Head of caudate nucleus (tissue), 42 donors: ENCODE results near the gene TLL1.

Experiments used
- DNase-seq, 42 donors: peaks; one replicate each; pipeline versions ENCODE4 v3.0.0 to v3.0.0-alpha.2; 2020 to 2021; ENCODE audit warnings: mixed read lengths in 7 of 42
- intact Hi-C: fragments of 100-400 bp; cut with DNase I; formaldehyde crosslinking; loops from one replicate; pipeline ENCODE4 v1.15.0; 2022

TLL1 gene

GRCh38 chr4:165875446-165875845, 2.4 kb downstream of the TLL1 start:
- no peak for DNase-seq
- intact Hi-C loops, result no loop called here

GRCh38 chr4:165877286-165877685, 4.2 kb downstream of the TLL1 start:
- DNase-seq, result no peak
- intact Hi-C loops, result no loop called here

- intact Hi-C loops, result no loop called here
- no peak for DNase-seq
Observed at GRCh38 chr4:165879641-165880040, 6.6 kb downstream of the TLL1 start.

- intact Hi-C loops, result no loop called here
- DNase-seq, result no peak
Observed at GRCh38 chr4:165894159-165894558, 21.1 kb downstream of the TLL1 start.

- DNase-seq, result no peak
- intact Hi-C loops, result no loop called here
Observed at GRCh38 chr4:165905405-165906027, 32.5 kb downstream of the TLL1 start.

- intact Hi-C loops, result no loop called here
- DNase-seq, result no peak
Observed at GRCh38 chr4:165906272-165906671, 33.2 kb downstream of the TLL1 start.

- peak in 1 of 42 donors; percentile 7 for DNase-seq
- intact Hi-C loops, result no loop called here
Observed at GRCh38 chr4:165909947-165910346, 36.9 kb downstream of the TLL1 start.

DNA sequence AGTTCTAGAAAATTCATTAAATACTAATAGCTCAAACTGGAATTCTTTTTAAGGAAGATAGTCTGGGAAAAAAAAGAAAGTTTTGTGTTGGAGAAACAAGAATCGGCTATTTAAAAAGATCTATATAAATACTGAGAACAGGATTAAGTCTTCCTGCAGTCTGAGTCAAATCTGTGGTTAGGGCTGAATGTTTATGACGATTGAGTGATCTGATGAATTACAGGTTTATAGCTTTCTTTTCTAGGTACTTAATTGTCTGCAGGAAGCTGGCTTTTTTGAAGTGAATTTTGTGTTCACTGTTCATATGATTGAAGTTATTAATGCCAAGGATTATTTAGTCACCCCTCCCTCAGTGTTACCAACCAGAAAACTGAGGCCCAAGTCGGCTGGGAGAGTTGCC, 42.2 kb downstream of the TLL1 start:
- DNase-seq, result no peak
- intact Hi-C loops, result no loop called here

GRCh38 chr4:165921546-165921945, 48.5 kb downstream of the TLL1 start:
- DNase-seq, result no peak
- intact Hi-C loops, result no loop called here

DNA sequence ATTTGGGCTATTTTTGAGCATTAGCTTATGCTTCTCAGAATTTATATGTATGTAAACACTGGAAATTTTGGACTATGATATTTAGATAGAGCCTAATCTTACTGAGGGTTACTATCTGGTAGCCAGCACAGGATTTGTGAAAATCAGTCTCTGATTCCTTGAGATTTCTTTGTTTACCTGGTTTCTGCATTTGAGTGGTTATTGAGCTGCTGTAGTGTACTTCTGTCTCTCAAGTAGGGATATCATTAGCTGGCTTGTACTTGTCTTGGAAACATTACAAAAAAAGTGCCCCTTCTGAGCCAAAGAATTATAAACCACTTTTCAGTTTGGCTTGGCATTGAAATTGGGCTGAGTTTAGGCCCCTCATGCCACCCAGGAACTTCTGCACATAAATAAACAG, 49.7 kb downstream of the TLL1 start:
- DNase-seq, result no peak
- intact Hi-C loops, result no loop called here

DNA sequence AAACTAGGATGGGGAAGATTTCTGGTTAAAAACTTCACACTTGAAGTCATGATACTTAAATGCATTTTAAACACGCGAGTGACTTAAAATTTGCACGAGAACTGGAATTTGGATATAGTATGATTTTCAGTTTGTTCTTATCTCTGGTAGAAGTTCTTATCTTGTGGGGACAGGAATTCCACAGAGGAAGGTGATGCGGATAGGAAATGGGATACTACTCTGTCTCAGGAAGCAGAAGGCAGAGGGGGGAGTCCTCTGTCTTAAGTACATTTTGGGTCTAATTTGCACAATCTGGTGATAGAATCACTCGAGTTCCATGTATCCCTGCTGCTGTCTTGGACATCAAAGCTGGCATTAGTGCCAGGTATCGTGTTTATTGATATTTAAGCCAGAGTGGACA, 53.3 kb downstream of the TLL1 start:
- intact Hi-C loops, result no loop called here
- no peak for DNase-seq

- DNase-seq, result no peak
- intact Hi-C loops, result no loop called here
Observed at GRCh38 chr4:165927366-165927765, 54.3 kb downstream of the TLL1 start.

- intact Hi-C loops, result no loop called here
- no peak for DNase-seq
Observed at GRCh38 chr4:165927815-165928214, 54.8 kb downstream of the TLL1 start.

- no peak for DNase-seq
- intact Hi-C loops, result no loop called here
Observed at GRCh38 chr4:165928601-165929000, 55.6 kb downstream of the TLL1 start.

- no peak for DNase-seq
- intact Hi-C loops, result no loop called here
Observed at GRCh38 chr4:165929662-165930061, 56.6 kb downstream of the TLL1 start.

- DNase-seq, result no peak
- intact Hi-C loops, result no loop called here
Observed at GRCh38 chr4:165931741-165932140, 58.7 kb downstream of the TLL1 start.

DNA sequence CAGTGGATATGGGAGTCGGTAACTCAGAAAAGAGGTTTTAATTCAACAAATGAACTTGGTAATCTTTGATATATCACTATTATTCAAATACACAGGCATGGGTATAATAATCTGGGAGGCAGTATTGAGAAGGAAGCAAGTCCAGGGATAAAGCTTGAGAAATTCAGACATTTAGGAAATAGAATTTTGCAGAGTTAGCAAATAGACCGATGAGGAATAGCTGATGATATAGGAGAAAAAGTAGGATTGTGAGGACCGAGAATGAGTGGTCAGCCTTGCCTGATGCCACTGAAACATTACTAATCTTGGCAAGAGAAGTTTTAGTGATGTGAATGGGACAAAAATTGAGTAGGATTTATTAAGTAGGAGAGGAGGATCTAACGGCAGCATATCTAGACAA, 71.9 kb downstream of the TLL1 start:
- intact Hi-C loops, result no loop called here
- DNase-seq, result no peak

GRCh38 chr4:165945991-165946390, 73.0 kb downstream of the TLL1 start:
- intact Hi-C loops, result no loop called here

DNA sequence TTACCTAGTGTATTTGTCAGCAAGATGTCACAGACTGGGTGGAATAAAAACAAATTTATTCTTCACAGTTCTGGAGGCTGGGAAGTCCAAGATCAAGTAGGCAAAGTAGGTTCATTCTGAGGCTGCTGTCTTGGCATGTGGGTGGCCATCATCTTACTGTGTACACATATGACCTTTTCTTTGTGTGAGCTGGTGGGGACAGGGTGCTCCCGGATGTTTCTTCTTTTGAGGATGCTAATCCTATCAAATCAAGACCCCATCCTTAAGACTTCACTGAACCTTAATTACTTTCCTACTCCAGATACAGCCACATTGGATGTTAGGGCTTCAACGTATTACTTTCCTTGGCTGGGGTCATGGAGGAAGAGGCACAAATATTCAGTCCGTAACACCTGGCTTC, 74.0 kb downstream of the TLL1 start:
- no peak for DNase-seq

More at GRCh38 chr4:165945991-165946390, 73.0 kb downstream of the TLL1 start:
- no peak for DNase-seq

GRCh38 chr4:165953181-165953580, 80.1 kb downstream of the TLL1 start:
- no peak for DNase-seq
- intact Hi-C loops, result no loop called here

More for the DNA sequence above, 74.0 kb downstream of the TLL1 start:
- intact Hi-C loops, result no loop called here

DNA sequence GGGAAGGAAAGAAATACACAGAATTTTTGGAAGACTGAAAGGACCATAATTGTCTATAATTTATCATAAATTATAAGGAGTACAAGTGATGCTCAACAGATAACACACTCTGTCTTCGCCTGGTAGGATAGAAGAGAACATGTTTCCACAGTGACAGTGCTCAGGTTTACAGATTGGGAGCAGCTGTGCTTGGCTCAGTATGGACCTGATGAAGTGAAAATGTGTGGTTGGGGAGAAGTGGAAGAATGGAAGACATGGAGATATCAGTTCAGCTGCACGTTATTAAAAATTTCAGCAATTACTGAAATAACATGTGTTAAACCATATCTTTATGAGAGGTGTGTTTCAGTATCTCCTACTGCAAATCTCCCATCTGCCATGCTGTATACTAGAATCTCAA, 90.6 kb downstream of the TLL1 start:
- no peak for DNase-seq
- intact Hi-C loops, result no loop called here

DNA sequence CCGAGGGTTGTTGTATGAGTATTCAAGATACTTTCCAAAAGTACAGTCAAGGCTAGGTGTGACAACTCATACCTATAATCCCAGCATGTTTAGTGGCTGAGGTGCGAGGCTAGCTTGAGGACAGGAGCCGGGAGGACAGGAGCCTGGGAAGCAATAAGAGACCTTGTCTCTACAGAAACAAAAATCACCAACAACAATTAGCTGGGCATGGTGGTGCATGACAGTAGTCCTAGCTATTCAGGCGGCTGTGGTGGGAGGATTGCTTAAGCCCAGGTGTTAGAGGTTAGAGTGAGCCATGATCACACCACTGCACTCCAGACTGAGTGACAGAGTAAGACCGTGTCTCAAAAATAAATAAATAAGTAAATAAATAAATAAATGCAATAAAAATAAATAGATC, 91.6 kb downstream of the TLL1 start:
- intact Hi-C loops, result no loop called here
- no peak for DNase-seq
